ENCODE measurements around the gene GCSAM. TPM values are rescaled to one million over a fixed set of nuclear protein-coding genes. Genes with fewer than 3 reads are reported as not detected.

GCSAM gene
- total RNA-seq, 2 donors from 2014 or later, result 0.49 TPM; not detected in 1

DNA sequence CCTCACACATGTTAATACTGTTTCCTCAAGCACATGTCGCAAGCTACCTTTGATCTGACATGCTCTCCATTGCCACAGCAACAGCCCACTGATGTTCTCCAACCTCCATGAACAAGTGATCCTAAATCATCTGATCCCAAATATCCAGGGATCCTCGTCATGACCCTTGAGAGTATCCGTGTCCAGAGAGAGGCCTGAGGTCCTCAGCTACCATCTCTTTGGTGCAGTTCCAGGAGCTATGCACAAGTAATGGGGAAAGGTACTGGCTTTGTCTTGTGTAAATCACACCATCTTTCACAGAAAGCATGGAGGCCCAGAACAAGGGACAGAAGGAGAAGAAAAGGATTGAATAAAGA, 2.4 kb downstream of the GCSAM start:
- DNase-seq (ENCODE audit: low spot score), result no peak
- Histone ChIP-seq H3K36me3 (no peaks in the 10 kb centered on the region), H3K4me3 (no peak overlapping the region), H3K4me1 (ENCODE audit: control insufficient read depth in 1 of 2, low read depth in 2 of 2) (no peaks in the 10 kb centered on the region), H3K27me3 (replicated peaks; ENCODE audit: insufficient read depth) (no peaks in the 10 kb centered on the region), H3K27ac (no peak overlapping the region), H3K9me3 (no peaks in the 10 kb centered on the region)
- TF ChIP-seq, protein P1, sequence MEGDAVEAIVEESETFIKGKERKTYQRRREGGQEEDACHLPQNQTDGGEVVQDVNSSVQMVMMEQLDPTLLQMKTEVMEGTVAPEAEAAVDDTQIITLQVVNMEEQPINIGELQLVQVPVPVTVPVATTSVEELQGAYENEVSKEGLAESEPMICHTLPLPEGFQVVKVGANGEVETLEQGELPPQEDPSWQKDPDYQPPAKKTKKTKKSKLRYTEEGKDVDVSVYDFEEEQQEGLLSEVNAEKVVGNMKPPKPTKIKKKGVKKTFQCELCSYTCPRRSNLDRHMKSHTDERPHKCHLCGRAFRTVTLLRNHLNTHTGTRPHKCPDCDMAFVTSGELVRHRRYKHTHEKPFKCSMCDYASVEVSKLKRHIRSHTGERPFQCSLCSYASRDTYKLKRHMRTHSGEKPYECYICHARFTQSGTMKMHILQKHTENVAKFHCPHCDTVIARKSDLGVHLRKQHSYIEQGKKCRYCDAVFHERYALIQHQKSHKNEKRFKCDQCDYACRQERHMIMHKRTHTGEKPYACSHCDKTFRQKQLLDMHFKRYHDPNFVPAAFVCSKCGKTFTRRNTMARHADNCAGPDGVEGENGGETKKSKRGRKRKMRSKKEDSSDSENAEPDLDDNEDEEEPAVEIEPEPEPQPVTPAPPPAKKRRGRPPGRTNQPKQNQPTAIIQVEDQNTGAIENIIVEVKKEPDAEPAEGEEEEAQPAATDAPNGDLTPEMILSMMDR (IDR thresholded peaks at IDR 0.05), result no peak
- ATAC-seq (ENCODE audit: insufficient number of reproducible peaks, low FRiP score, low read depth), result no peak

DNA sequence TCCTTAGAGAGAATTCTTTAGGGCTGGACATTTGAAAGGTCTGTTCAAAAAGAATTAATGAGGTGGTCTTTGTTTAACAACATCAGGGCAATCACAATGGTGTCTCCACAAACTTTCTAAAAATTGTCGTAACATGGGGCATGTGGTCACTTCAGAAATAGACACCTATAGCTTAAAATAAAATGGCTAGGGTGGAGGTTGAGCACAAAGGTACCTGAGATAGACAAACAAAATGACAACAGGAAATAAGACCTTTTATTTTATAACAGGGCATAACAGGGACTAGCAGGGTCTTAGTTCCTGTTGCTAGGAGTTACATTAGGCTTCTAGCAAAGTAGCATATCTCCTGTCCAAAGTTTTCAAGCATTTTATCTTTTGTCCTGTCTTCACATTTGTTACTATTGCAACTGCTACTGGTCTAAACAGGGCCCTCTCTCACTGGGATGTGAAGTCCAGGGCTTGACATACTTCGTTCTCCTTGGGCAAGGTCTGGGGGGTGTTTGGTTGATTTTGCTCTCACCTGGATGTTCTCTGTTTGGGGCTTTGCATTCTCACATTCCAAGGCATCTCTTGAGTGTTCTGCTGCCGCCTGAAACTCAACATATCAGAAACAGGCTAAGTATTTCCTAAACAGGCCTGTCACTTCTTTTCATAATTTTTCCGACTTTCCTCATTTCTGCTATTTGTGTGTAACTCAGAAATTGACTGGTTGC, 3.0 kb downstream of the GCSAM start:
- no peaks in the 10 kb centered on the region for H3K27me3 ChIP-seq (replicated peaks; ENCODE audit: insufficient read depth)
- H3K4me3 ChIP-seq, result no peak overlapping the region
- no peak overlapping the region for H3K27ac ChIP-seq
- H3K9me3 ChIP-seq, result no peaks in the 10 kb centered on the region
- TF ChIP-seq, protein P1 (IDR thresholded peaks at IDR 0.05), result no peak
- ATAC-seq (ENCODE audit: insufficient number of reproducible peaks, low FRiP score, low read depth), result no peak
- no peak for DNase-seq (ENCODE audit: low spot score)
- no peaks in the 10 kb centered on the region for H3K36me3 ChIP-seq
- H3K4me1 ChIP-seq (ENCODE audit: control insufficient read depth in 1 of 2, low read depth in 2 of 2), result no peaks in the 10 kb centered on the region

DNA sequence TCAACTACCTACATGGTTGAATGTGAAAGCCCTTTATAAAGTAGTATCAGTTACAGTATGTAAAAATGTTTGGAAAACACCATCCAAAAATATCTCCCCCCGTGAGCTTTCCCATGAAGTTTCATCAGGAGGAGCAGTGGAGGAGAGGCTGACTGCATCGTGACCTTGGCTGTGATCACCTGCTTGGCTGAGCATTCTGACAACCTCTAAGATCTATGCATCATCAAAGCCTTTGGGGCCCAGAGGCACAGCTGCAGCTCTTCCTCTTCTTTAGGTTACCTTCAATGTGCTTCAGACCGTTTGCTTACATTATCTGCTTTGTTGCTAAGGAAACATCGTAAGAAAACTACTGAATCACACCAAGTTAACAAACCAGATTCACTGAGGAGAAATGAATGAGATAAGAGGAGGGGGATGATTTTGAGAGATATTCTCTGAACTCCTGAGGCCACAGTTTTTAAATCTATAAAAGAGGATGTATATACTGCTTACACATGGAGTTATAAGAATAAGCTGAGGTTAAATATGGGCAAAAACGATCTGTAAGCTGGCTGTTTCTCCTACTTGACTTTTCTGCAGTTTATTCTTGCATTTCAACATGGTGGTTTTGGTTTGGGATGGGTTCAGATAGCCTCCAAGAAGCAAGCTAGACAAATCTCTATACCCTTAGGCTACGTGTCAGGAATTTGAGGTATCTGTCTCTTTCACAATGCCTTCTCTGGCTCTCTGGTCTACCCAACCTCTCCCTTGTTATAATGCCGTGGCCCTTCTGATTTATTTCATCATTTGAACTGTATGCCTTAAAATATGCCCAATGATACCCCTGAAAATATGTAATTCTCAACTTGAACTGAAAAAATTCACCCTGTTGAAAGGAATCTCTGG, 4.0 kb downstream of the GCSAM start:
- no peaks in the 10 kb centered on the region for H3K36me3 ChIP-seq
- H3K27ac ChIP-seq, result no peak overlapping the region
- H3K9me3 ChIP-seq, result no peaks in the 10 kb centered on the region
- no peak for ATAC-seq (ENCODE audit: insufficient number of reproducible peaks, low FRiP score, low read depth)
- H3K4me1 ChIP-seq (ENCODE audit: control insufficient read depth in 1 of 2, low read depth in 2 of 2), result no peaks in the 10 kb centered on the region
- no peaks in the 10 kb centered on the region for H3K27me3 ChIP-seq (replicated peaks; ENCODE audit: insufficient read depth)
- DNase-seq (ENCODE audit: low spot score), result no peak
- TF ChIP-seq, protein P1 (IDR thresholded peaks at IDR 0.05), result no peak
- no peak overlapping the region for H3K4me3 ChIP-seq

DNA sequence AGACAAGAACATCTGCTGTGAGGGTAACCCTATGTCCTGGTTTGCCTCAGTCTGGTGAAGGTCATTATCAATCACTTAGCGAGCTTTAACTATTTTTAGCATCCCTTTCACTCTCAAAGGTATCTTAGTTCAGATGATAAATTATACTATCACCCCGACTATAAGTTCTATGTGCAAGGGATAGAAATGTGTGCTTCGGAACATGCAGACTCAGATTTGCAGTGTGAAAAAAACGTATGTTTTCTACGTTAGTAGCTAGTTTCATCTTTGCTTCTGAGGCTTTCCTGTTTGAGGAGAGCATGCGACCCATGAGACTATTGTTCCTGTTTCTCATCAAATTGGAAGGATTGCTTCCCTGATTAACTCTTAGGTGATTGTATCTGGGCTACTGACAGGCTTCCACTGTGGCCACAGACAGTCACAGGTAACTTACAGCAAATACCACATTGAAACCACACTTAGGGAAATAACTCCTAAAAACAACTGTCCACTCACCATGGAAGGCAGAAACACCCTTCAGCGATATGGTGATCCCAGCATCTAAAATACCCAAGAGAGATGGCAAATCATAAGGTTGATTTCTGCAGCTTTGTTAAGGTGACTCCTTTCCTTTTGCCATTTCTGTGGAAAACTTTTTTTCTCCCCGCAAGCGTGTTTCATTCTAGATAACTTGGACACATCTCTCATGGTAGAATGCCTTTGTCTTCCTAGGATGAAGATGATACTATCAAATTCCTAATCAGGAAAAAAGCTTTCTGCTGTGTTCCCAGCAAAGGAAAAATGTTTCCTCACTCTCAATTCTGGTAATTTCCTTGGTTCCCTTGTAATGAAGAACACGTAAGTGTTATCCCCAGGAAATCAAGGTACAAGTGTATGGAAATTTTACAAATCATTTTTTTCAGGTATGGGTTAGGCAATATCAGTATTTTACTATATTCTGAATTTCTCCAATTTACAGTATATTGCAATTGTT, 5.2 kb downstream of the GCSAM start:
- no peaks in the 10 kb centered on the region for H3K4me1 ChIP-seq (ENCODE audit: control insufficient read depth in 1 of 2, low read depth in 2 of 2)
- no peak for DNase-seq (ENCODE audit: low spot score)
- no peaks in the 10 kb centered on the region for H3K27me3 ChIP-seq (replicated peaks; ENCODE audit: insufficient read depth)
- no peak overlapping the region for H3K27ac ChIP-seq
- TF ChIP-seq, protein P1 (IDR thresholded peaks at IDR 0.05), result no peak
- no peaks in the 10 kb centered on the region for H3K9me3 ChIP-seq
- no peak for ATAC-seq (ENCODE audit: insufficient number of reproducible peaks, low FRiP score, low read depth)
- H3K36me3 ChIP-seq, result no peaks in the 10 kb centered on the region
- H3K4me3 ChIP-seq, result no peak overlapping the region

All from thoracic aorta (tissue), 2 donors.